HG02938 (cell line): Measurements from ENCODE around the gene PLA2G4B.

Experiments
- ATAC-seq: cut with Tn5 transposase; IDR thresholded peaks from one replicate; pipeline ENCODE4 v1.9.1; 2021; ENCODE audit warnings: mild to moderate bottlenecking, moderate library complexity; ENCODE audit not compliant: unreplicated experiment

The PLA2G4B gene

DNA sequence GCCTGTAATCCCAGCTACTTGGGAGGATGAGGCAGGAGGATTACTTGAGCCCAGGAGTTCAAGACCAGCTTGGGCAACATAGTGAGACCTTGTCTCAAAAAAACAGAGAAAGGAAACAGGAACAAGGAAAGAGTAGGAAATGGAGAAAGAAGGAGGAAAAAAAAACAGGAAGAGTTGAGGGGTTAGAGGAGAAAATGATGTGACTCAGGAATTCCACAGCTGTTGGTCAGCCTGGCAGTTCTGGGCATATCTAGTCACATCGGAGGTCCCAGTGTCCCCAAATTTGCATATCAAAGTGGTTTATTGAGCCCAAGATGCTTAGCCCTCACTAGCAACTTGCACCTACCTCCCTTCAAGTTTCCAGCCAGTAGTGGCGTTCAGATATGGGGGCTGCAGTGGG is 29.5 kb upstream of the PLA2G4B start:
- no peak for ATAC-seq

- no peak for ATAC-seq
Measured at GRCh38 chr15:41809526-41810220, 29.0 kb upstream of the PLA2G4B start.

DNA sequence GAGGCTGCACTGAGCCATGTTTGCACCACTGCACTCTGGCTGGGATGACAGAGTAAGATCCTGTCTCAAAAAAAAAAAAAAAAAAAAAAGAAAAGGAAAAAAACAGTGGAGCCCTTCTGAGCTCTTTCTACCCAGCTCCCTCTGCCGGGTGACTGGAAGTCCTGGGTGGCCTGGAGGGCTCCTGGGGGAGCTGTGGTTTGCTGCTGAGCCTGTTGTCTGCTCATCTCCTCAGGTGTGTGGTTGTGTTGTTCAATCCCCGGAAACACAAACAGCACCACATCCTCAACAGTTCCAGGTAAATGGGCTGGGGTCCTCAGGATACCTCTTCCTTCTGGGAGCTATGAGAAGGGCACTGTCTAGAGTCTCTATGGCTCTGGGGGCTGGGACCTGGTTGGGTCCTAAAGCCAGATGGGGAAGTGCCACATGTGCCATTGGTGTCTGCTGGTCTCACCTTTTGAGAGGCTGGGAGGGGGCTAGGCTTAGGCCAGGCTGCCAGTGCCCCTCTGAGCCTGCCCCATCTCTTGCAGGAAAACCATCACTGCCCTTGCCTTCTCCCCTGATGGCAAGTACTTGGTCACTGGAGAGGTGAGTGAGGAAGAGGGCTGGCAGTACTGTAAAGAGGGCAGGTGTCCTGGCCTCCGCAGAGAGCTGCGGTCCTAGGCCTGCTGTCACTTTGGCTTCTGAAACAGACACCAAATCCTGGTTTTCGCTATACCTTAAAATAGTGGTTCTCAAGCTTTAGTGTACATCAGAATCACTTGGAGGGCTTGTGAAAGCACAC is 27.8 kb upstream of the PLA2G4B start:
- ATAC-seq, result no peak

DNA sequence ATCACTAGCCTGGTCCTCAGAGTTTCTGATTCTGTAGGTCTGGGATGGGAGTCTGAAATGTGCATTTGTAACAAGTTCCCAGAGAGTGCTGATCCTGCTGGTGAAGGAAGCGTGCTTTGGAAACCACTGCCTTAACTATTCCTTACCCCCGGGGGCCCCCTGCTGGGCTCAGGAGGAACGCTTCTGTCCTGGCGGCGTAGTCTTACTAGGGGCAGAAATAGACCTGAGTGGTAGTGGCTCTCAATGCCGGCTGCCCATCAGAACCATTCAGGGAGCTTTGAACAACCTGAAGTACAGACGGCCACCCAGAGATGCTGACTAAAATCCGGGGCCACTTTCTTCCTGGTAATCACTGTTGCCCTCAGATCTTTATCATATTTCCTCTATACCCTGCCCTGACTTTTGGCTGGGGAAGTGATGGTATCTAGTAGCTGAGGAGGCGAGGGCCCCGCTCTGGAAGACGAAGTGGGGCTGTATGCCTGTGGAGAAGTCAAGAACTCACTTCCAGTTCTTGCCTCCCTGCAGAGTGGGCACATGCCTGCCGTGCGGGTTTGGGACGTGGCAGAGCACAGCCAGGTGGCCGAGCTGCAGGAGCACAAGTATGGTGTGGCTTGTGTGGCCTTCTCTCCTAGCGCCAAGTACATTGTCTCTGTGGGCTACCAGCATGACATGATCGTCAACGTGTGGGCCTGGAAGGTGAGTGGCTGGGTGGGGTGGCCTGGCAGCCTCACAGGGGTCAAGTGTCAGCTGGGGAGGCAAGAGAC is 27.0 kb upstream of the PLA2G4B start:
- ATAC-seq, result no peak

- ATAC-seq, result no peak
Measured at GRCh38 chr15:41812820-41813375, 25.7 kb upstream of the PLA2G4B start.

DNA sequence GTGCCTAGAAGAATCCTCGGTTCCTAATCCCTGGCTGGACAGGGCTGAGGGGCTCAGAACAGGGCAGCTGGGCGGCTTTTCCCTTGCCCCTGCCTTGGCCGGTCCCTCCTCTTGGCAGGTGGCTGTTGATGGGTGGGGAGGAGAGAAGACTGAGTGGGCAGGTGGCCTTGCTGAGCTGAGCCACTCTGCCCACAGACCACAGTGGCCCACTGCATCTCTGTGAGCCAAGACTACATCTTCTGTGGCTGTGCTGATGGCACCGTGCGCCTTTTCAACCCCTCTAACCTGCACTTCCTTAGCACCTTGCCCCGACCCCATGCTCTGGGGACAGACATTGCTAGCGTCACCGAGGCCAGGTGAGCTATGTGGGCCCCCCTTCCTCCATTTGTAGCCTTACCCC is 25.2 kb upstream of the PLA2G4B start:
- no peak for ATAC-seq

GRCh38 chr15:41814534-41814933 is 24.1 kb upstream of the PLA2G4B start:
- no peak for ATAC-seq

DNA sequence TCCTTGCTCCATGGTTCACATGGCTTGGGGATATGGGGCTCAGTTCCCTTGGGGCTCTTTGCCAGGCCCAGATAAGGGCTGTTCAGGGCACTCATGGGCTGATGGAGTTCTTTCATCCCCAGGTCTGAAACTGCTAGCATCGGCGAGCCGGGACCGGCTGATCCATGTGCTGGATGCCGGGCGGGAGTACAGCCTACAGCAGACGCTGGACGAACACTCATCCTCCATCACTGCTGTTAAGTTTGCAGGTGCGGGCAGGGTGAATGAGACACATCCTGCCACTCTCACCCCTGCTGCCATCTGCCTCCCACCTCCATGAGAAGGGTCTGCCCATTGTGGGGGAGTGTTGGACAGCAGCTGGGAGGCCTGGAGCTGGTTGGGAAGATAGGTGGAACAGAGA is 21.9 kb upstream of the PLA2G4B start:
- no peak for ATAC-seq

- no peak for ATAC-seq
Measured at GRCh38 chr15:41817327-41817726, 21.3 kb upstream of the PLA2G4B start.

- no peak for ATAC-seq
Measured at GRCh38 chr15:41817781-41818180, 20.9 kb upstream of the PLA2G4B start.

- no peak for ATAC-seq
Measured at GRCh38 chr15:41819455-41820050, 19.1 kb upstream of the PLA2G4B start.

GRCh38 chr15:41820791-41821423 is 17.7 kb upstream of the PLA2G4B start:
- no peak for ATAC-seq

DNA sequence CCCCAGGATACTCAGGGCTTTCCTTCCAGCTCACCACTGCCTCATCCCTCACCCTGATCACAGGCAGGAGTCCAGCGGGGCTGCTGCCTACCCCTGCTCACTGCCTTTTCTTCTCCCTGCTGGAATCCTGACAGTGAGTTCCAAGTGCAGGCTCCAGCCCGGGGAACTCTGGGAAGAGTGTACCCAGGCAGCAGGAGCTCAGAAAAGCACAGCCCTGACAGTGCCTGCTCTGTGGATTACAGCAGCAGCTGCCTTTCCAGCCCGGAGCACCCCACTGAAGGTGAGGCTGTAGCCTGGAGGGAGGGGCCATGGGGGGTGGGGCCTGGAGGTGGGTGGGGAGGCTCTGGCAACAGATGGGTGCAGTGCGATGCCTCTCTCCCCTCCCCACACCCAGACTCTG is 16.8 kb upstream of the PLA2G4B start:
- ATAC-seq, result no peak

DNA sequence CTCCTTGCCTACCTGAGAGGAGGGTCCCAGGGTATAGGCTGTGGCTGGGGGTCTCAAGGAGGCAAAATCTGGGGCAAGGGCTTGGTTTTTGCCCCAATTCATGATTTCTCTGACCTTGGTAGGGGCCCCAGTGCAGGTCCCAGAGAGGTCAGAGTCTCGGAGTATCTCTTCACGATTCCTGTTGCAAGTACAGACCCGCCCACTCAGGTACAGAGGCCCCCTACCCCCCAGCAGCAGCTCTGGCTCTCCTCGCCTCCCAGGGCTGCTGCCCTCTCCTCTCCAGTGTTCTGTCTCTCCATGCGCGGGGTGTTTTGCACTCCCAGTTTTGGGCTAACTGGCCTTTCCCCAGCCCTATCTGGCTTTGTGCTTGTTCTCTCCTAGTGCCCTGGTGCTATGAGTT is 16.2 kb upstream of the PLA2G4B start:
- ATAC-seq, result no peak

GRCh38 chr15:41822957-41823356 is 15.7 kb upstream of the PLA2G4B start:
- no peak for ATAC-seq

DNA sequence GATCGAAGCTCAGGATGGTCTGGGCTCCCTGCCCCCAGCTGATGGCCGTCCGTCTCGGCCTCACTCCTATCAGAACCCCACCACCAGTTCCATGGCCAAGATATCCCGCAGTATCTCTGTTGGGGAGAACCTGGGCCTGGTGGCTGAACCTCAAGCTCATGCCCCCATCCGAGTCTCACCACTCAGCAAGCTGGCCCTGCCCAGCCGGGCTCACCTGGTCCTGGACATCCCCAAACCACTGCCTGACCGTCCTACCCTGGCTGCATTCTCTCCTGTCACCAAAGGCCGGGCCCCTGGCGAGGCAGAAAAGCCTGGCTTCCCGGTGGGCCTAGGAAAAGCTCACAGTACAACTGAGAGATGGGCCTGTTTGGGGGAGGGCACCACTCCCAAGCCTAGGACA is 15.1 kb upstream of the PLA2G4B start:
- ATAC-seq, result no peak

GRCh38 chr15:41824062-41824745 is 14.4 kb upstream of the PLA2G4B start:
- no peak for ATAC-seq

DNA sequence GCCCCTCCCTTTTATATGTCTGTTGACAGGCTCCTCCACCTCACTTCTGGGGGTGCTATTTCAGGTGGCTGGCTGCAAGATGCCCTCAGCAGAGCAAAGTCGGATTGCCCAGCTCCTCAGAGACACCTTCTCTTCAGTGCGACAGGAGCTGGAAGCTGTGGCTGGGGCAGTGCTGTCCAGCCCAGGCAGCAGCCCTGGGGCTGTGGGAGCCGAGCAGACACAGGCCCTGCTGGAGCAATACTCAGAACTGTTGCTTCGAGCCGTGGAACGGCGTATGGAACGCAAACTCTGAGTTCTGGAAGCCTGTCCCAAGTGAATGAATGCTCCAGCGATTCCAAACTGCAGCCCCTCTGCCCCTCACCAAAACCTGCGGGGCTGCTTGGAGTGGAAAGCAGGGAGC is 13.5 kb upstream of the PLA2G4B start:
- ATAC-seq, result no peak

DNA sequence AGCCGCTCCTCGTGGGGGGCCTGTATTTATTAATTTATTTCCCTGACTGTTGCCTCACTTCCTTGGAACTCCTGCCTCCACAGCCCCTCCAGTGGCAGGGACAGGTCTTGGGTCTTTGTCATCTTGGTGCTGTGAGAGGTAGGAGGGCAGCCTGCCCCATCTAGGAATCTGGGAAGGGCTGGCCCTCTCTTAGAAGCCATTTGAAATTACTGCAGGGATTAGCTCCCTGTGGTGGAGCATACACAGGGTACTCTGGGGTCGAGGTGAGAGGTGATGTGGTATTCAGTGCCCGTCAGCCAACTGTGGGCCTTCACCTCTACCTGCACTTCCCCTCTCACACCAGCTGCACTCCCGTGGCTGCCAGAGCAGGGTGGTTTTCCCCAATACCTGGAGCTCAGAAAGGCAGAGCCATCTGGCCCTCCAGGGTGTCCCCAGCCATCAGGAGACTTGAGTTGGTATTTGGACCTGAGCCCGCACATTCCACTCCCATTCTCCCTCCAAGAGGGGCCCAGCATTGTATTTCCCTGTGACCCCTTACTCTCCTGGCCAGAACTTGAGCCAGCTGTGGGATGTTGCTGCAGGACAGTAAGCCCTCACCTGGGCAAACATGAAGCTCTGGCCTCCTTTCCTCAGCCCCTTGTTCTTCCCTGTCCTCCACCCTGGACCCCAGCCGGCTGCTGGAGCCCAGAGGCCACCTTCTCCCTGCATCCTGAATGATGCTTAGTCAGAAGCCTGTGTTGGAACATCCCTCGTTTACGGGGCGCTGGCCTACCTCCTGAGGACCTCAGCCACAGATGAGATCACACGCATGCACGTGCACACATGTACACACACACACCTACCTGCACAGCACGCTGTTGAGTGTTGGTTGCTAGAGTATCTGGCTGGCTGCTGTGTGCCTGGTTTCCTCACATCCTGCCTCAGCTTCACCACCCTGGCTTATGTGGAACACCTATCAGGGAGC is 12.8 kb upstream of the PLA2G4B start:
- no peak for ATAC-seq
